ENCODE measurements around the gene SPG21.

The SPG21 gene

DNA sequence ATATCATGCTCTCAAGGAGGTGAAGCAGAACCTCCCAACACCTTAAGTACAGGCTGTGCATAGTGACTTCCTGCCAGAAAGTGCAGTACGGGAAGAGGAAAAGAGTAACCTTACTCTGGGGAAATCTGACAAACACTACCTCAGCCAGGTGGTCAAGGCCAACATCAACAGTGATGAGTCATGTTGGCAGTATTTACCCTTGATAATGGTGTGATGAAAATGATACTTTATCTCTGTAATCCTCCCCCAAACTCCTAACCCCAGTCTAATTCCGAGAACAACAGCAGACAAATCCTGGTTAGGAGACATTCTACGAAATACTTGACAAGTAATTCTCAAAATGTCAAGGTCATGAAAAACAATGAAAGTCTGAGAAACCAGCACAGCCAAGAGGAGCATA, 51.5 kb downstream of the SPG21 start:
- no peak for DNase-seq (ENCODE audit: low spot score)

DNA sequence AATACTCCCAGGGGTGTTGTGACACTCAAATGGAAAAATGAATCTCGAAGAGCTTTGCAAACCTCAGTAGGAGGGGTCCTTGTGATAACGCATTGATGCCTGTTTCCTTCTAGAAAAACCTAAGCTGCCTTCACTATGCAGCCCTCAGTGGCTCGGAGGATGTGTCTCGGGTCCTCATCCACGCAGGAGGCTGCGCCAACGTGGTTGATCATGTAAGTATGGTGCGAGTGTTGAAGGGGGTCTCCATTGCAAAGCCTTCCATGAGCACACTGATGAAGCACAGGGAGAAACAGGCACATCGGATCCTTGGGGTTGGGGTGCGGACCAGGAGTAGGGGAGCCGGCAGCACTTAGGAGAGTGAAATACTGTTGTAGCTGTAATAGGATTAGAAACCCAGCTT, 55.7 kb downstream of the SPG21 start:
- DNase-seq (ENCODE audit: low spot score) = no peak

DNA sequence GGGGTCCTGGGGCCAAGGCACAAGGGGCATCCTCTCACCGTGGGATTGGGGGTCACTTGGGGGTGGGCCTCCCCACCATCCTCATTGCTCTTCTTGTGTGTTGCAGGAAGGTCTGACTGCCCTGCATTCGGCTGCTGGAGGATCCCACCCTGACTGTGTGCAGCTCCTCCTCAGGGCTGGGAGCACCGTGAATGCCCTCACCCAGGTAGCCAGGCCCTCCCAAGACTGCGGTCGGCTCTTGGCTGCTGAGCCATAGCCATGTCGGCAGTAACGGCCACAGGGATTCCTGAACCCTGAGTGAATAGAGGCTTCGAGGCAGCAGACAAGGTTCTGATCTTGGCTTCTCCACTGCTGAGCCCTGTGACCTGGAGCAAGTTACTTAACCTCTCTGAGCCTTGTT, 58.3 kb downstream of the SPG21 start:
- DNase-seq (ENCODE audit: low spot score) = no peak

DNA sequence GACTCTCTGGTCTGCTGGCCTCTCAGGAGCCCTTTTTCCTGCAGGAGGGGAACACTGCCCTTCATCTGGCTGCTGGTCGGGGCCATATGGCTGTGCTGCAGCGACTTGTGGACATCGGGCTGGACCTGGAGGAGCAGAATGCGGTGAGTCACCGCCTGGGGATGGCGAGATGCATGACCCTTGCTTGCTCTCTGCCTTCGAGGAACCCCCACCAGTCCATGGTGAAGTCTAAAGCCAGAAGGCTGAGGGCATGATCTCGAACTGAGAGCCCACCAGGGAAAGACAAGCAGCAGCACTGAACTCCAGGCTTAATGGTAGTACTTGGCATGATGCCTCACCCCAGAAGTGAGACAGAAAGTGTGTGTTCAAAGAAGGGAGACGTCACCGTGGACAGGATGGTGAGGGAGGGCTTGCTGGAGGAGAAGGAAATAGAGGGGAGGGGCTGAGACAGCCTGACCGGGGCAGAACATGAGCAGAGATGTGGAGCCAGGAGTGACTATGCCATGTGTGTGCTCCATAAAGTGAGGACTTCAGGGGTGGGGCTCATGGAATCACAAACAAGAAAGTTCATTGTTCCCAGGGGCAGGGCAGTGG, 58.8 kb downstream of the SPG21 start:
- peak; percentile 26 for DNase-seq (ENCODE audit: low spot score)

DNA sequence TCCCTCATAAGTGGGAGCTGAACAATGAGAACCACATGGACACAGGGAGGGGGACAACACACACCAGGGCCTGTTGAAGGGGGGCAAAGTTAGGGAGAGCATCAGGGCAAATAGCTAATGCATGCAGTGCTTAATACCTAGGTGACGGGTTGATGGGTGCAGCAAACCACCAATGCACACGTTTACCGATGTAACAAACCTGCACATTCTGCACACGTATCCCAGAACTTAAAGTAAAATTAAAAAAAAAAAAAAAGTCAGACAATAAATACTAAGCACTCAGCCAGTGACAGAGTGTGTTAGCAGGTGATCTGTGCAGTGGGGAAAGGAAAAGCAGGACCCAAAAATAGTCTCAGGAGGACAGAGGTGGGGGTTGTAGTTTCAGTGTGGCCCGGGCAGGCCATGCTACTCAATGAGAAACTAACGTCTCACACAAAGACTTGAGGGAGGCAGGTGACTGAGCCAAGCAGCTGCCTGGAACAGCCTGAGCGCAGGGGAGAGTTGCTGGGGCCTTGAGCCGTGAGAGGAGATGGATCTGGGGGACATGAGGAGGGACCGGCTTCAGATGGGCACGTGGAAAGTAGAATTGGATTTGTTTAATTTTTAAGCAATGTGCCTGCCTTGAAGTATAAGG, 59.6 kb downstream of the SPG21 start:
- DNase-seq (ENCODE audit: low spot score) = no peak

DNA sequence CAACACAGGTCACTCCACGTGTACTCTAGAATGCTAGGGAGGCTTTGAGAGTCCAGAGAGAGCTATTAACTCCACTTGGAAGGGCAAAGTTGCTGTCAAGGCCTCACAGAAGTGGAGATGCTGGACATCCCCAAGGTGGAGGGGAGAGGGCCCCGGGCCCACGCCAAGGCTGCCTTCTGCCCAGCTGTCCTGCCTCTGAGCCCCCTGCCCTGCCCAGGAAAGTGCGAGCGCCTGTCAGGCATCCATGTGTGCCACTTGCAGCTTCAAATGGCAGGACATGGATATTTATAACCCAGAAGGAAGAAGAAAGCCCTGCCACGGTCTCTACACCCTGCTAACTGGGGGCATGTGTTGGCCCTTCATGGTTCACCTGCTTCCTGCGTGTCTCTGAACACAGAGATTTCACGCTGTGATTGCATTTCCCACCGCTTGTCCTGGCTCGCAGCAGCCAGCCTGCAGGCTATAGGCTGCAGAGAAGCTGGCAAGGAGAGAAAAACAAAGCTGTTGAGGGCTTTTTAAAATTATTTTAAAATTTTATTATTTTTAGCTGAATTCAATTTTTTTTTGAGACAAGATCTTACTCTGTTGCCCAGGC, 61.0 kb downstream of the SPG21 start:
- no peak for DNase-seq (ENCODE audit: low spot score)

DNA sequence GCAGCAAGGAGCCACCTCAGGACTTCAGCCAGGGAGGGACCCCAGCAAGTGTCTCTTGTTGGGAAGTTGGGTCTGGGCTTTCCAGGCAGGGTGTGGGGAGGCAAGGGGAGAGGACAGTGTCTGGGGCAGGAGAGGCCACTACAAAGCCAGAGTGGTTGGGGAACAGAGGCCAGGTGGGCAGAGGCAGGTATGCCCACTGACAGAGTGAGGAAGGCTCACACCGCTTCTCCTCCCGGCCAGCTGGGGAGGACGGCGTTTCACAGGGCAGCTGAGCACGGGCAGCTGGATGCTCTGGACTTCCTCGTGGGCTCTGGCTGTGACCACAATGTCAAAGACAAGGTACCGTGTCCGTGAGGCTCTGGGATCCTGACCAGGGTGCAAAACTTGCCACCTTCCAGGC, 63.1 kb downstream of the SPG21 start:
- no peak for DNase-seq (ENCODE audit: low spot score)

DNA sequence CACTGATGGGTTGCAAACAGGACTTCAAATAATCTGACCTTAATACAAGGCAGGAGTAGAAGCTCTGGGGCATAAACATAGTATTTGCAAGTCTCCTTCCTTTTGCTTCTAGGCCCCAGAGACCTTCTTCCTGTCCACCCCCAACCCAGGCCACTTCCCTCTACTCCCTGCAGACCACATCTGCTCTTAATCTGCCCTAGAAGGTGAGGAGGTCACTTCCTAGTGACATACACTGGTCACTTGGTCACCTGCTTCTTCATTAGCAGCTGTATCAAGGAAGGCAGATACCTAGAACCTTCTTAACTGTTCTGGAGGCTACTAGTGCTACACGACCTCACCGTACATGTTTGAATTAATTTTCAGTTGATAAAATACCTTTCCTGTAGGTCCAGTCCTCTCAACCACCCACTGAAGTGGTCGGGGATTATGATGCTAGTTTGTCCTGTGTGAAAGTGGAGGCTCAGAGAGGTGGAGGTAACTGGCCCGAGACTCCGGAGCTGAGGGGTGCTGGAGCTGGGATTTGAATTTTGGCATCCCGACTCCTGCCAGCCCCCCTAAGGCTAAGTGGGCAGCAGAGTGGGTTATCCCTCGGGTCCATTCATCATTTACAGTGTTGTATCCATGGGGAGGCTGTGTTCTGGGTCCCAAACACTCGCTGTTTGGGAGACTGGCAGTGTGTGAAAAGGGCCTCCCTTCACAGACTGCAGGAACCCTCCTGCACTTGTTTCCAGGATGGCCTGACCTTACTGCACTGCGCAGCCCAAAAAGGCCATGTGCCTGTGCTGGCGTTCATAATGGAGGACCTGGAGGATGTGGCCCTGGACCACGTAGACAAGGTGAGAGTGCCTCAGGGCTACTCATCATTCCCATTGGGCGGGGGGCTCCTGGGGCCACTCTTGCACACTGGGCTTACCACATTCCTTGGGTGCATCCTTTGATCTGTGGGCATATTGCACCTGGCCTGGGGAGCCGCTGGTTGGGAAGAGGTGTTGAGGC, 64.1 kb downstream of the SPG21 start:
- no peak for DNase-seq (ENCODE audit: low spot score)

DNA sequence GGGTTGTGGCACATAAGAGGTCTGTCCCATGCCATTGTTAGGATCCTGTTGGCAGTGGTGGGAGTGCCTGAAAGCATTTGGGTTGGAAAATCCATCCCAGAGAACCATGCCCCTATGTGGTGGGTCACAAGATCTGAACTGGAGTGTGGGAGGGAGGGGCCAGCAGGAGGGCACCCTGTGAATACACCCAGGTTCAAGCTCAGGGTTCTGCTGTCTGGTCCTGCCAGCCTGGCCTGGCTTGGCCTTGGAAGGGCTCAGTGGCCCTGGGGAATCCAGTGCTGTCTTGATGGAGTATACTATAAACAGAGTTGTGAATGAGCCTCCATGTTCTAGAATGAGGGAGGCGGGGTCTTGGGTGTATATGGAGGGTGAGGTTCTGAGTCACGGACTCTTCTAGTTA, 66.2 kb downstream of the SPG21 start:
- DNase-seq (ENCODE audit: low spot score) = no peak

DNA sequence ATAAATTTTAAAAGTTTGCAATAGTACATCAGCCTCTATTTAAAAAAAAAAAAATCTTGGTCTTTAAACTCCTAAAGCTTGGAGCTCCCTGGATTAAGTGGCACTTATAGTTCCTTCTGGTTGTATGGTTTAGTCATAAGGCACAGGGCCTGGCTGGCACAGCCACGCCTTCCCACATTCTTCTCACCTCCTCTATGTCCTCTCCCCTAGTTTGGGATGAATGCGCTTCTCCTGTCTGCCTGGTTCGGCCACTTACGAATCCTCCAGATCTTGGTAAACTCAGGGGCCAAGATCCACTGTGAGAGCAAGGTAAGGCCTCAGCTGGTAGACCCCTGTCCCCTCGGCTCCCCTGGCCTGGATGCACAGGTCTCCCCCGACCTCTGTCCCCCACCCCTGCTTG, 68.0 kb downstream of the SPG21 start:
- DNase-seq (ENCODE audit: low spot score) = no peak

DNA sequence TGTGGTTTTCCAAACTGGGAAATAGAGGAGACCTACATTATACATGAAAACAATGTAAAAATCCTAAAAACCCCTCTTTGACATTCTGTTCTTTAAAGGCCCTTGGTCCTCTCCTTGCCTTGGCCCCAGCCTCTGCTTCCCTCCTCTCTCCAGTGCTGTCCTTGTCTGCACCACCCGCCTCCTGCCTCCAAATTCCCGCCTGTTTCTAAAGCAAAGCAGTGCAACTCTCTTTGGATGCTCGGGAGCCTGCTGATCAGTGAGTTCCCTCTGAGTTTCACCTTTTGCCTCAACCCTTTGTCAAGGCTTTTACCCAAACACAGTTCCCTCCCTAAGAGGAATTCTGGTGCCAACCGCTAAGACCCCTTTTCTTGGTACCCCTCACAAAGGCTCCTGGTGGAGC, 70.0 kb downstream of the SPG21 start:
- DNase-seq (ENCODE audit: low spot score) = no peak

DNA sequence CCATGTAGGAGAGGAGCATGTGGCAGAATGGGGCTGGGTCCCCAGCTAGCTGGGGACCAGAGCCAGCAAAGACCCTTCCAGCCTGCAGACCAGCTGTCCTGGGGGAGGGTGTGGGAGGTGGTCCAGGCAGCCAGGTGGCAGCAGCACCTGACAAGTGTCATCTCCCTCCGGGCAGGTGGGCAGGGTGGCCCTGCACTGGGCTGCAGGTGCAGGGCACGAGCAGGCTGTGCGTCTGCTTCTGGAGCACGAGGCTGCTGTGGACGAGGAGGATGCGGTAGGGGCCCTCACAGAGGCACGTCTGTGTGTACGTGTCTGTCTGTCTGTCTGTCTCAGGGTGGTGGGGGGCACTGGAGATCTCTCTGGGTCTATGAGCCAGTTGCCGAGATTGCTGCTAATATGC, 72.5 kb downstream of the SPG21 start:
- no peak for DNase-seq (ENCODE audit: low spot score)

DNA sequence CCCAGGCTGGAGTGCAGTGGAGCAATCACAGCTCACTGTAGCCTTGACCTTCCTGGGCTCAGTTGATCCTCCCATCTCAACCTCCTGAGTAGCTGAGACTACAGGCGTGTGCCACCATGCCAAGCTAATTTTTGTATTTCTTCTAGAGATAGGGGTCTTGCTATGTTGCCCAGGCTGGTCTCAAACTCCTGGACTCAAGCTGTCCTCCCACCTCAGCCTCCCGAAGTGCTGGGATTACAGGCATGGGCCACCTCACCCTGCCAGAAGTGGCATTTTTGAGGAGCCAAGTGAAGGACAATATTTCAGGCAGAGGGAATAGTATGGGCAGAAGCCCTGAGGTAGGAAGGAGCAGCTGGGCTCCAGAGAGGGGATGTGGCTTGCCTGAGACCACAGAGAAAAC, 73.3 kb downstream of the SPG21 start:
- DNase-seq (ENCODE audit: low spot score) = no peak

DNA sequence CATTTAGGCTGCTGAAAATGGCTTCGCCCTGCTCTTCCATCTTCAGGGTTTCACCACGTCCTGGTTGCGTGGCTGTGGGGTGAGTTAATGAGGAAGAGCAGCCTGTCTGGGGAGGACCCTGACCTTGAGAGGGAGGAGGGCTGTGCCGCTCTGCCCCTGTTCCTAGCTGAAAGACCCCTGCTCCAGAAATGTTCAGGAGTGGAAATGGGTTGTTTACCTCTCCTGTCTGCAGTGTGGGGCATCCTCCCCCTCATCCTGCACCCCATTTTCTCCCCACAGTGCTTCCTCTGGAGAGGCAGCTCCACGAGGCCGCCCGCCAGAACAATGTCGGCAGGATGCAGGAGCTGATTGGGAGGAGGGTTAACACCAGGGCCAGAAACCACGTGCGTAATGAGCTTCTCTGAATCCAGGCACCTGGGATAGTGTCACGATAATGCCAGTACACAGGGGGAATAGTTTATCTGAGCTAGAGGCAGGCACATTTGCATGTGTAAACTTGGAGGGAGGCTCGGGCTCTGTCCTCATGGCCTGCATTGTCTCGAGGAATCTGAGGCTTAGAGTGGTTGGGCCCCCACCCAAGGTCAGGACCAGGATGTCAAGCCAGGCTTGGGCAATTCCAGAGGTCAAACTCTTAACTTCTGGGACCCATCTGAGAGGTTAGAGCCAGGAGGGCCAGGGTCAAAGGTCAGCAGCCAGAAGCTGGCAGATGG, 74.0 kb downstream of the SPG21 start:
- DNase-seq (ENCODE audit: low spot score) = no peak
